HG02623 (cell line): Measurements from ENCODE around the gene IFT172.

ENCODE experiments used
- ATAC-seq: cut with Tn5 transposase; IDR thresholded peaks from one replicate; pipeline ENCODE4 v1.9.1; 2021; ENCODE audit warnings: moderate library complexity; ENCODE audit not compliant: unreplicated experiment

The IFT172 gene

DNA sequence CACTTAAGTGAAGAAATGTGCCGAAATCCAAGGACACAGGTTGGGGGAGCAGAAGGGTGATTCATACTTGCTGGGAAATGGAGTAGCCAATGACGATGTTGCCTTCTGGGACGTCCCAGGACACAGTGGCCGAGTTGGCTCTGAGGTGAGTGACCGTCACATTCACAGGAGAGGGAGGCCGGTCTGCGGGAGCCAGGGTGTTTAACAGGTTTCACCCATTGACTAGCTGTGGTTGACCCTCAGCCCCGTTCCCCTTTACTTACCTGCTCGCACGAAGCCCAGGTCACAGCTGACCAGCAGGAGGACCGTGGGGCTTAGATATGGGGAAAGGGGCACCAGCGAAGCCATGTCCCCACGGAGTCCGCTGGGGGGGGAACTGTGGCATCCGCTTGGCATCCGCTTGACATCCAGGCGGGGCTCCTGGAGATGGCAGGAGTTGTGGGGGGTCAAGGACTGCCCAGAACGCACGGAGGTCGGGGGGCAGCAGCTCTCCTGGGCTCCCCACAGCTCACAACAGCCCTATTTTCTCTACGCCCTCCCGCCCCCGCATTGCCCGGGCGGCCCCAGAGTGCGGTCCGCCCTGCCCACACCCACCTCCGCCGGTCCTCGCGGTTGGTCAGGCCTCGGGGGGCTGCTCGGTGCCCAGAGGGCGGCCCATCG, 4.9 kb upstream of the IFT172 start:
- no peak for ATAC-seq

- no peak for ATAC-seq
These were observed 4.4 kb upstream of the IFT172 start for GRCh38 chr2:27493948-27494283.

- no peak for ATAC-seq
These were observed 3.0 kb upstream of the IFT172 start for GRCh38 chr2:27492557-27492956.

DNA sequence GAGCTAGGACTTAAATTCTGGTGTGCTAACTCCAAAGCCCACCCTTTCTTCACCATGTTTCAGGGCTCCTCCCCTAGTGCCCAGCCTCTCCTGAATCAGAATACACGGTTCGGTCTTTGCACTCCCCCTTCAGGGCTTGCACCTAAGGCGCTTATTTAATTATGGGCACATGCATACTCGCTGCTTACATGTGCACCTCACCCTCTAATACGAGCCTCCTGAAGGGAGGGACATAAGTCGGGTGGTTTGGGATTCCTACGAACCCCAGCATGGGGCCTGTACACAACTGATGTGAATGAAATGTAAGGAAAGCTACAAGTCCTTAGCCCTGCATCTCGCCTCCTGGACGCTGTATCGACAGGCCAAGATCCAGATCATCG, 435 bp downstream of the IFT172 start:
- ATAC-seq: no peak

DNA sequence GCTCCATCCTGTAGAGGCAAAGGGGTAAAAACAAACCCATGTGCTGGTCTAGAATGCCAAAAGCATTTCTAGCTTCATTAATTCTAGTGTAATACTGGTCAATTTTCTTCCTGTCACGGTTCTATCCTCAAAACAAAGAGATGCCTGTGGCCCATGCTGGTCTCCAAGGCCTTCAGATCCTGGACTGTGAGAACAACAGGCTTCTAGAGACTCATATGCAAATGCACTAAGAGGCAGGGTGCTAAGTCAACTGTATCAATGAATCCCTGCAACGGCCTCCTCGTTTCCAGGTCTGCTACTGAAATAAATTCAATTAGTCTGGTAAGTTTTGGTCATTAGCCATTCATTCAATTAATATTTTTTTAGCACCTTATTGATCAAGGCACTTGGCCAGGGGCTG, 4.0 kb downstream of the IFT172 start:
- ATAC-seq: no peak

GRCh38 chr2:27471961-27472360, 17.6 kb downstream of the IFT172 start:
- no peak for ATAC-seq

- ATAC-seq: no peak
These were observed 25.1 kb downstream of the IFT172 start for GRCh38 chr2:27464443-27464842.

GRCh38 chr2:27461118-27461517, 28.4 kb downstream of the IFT172 start:
- no peak for ATAC-seq

DNA sequence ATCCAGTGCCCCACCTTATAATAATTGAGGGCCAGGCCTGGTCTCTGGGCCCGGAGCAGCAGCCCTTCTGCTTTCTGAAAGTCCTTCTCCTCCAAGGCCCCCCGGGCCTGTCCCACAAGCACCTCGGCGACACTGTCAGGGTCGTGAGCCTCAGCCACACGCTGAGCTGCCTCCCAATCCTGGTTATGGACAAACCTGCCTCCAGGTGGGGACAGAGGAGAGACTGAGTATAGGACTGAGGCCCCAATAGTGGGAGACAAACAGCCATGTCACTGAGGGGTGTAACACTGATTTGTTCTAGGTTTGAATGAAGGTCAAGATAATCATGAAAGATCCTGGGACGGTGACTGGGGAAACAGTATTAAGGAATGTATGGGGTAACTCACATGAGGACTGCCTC, 35.6 kb downstream of the IFT172 start:
- no peak for ATAC-seq

DNA sequence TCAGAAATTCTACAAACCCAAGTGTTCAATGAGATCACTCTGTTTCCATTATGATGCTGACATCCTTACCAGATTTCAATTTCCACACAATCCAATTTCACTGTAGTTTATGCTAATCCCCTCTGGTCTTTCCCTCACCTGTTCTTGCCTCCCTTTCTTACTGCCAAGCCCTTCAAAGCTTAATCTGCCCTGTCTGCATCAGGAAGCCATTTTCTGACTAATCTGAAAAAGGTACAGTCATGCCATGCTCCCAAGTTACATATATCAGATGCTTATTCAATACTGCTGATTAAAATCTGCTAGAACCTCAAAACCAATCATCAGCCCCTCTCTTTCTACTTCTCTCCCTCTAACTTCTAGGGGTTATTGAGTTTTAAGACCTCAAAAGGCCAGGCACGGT, 38.4 kb downstream of the IFT172 start:
- ATAC-seq: no peak

- ATAC-seq: no peak
These were observed 41.2 kb downstream of the IFT172 start for GRCh38 chr2:27448381-27448780.

DNA sequence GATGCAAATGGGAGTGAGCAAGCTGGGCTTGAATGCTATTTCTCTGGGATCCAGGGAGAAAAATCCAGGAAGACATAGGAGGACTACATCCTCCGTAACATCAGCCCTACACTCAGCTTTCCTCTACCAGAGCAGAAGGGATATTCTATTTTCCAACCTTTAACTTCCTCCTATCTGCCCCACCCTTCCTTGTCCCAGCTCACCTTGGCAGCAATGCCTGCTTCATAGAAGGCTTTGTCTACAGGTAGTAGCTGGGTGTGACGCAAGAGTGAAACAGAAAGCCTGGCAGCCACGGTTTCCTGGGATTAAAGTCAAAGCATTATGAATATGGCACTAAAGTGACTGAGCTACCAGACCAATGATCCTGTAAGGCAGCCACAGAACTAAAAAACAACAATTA, 43.5 kb downstream of the IFT172 start:
- ATAC-seq: no peak

GRCh38 chr2:27445615-27446014, 43.9 kb downstream of the IFT172 start:
- no peak for ATAC-seq

- no peak for ATAC-seq
These were observed 44.4 kb downstream of the IFT172 start for GRCh38 chr2:27445155-27445554.

- no peak for ATAC-seq
These were observed 46.6 kb downstream of the IFT172 start for GRCh38 chr2:27442920-27443282.

DNA sequence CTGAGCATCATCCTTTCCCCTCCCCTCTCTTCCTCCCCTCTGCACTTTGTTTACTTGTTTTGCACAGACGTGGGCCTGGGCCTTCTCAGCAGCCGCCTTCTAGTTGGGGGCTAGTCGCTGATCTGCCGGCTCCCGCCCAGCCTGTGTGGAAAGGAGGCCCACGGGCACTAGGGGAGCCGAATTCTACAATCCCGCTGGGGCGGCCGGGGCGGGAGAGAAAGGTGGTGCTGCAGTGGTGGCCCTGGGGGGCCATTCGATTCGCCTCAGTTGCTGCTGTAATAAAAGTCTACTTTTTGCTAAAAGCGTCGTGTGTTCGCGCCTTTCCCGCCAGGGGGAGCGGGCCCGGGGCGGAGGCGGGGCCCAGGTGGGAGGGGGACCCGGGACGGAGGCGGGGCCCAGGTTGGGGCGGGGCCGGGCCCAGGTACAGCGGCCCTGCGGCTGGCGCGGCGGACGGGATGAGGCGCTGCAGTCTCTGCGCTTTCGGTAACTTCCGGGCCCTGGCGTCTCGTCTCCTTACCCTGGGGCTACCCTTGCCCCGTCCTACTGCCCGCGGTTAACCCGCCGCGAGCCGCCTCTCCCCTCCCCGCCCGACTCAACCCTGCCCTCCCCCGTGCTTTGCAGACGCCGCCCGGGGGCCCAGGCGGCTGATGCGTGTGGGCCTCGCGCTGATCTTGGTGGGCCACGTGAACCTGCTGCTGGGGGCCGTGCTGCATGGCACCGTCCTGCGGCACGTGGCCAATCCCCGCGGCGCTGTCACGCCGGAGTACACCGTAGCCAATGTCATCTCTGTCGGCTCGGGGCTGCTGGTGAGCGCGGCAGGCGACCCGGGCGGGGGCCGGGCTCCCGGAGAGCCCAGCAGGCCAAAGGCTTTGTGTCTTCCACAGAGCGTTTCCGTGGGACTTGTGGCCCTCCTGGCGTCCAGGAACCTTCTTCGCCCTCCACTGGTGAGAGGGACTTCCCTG, 47.3 kb downstream of the IFT172 start, which contains the start of gene KRTCAP3:
Gene KRTCAP3 (plus strand): TSS at position 424 of the 962 bp plus-strand sequence. CDS start 32 bp downstream, at position 456.
- ATAC-seq: no peak

- no peak for ATAC-seq
These were observed 48.2 kb downstream of the IFT172 start for GRCh38 chr2:27441226-27441926.

GRCh38 chr2:27435628-27436027, 53.9 kb downstream of the IFT172 start:
- no peak for ATAC-seq

DNA sequence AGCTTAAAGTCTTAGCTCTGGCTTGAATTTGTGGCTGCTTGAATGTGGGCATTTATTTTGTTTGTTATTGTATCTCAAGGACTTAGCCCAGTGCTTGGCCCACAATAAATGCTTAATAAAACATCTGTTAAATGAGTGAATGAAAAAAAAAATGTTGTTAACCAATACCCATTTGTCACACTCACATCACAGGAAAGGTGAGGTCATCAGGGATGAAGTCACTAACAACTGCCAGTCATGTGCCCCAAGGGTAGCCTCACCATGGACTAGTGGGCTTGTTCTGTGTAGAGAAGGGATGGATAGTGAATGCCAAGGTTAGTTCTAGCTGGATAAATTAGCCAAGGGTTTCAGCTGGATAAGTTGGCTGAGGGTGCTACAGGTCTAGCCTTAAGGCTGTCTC, 58.1 kb downstream of the IFT172 start:
- no peak for ATAC-seq

DNA sequence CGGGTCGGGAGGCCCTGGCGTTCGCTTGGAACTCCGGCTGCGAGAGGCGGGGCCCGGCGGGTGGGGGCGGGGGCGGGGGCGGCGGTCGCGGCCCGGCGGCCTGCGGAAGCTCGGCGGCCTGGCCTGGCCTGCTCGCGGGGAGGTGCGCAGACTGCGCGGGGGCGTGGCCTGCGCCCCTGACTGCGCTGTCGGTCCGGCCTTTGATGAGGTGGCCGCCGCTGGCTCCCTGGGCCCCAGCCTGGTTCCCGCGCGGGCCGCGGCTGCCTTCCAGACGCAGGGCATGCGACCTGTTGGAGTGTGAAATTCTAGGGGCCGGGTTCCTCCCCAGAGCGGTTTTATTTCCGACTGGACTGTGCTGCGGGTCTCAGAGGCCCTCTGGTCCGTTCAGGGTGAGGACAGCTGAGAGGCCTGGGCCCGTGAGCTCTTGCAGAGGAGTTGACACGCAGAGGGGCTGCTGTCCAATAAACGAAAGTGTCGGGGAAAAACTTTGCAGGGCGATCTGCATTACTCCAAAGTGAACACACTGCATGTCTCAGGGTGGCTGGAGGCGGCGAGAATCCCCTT, 60.5 kb downstream of the IFT172 start:
- ATAC-seq: peak; percentile 62

DNA sequence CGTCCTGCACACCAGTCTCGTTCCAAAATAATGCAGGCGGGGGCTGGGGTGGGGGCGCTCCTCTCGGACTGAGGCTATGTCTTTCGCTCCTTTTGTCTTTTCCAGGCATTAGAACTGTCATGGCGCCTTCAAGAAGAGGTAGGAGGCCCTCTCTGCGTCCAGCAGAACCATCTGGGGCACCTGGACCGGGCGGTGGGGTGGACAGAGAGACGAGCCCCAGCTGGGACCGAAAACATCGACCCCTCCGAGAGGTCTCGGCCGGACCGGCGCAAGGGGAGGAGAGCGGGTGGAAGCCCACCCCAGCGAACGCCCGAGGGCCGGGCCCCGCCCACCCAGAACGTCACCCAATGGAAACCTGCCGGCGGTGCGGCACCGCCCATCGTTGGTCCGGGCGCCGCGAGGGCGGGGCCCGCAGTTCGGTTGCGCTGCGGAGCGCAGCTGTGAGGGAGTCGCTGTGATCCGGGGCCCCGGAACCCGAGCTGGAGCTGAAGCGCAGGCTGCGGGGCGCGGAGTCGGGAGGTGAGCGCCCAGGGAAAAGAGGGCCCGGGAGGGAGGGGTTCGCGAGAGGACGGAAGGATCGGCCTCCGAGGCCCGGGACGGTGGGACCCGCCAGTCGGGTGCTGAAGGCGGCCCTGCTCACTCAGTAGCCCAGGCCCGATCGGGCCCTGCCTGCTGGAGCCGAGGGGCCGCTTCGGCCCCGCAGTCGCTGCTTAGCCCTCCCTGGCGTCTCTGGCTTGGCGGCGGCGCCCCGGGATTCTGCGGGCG, 61.1 kb downstream of the IFT172 start, which contains the start of gene NRBP1:
Gene NRBP1 (plus strand): TSS at position 419 of the 765 bp plus-strand sequence. CDS start 4,643 bp downstream, outside the sequence.
- peak; percentile 86 for ATAC-seq
